Uterus (tissue), 4 donors: ENCODE results near the gene HSPA12A. TPM values are rescaled to one million over a fixed set of nuclear protein-coding genes. Genes with fewer than 3 reads are reported as not detected.

Source experiments
- DNase-seq, 2 donors: peaks; one replicate each; pipeline ENCODE4 v3.0.0-alpha.2; 2019 to 2020
- H3K27ac ChIP-seq, 2 donors: fragments of 200-600 bp; sonication (generic); 1 replicate in 1 of 2; 2 replicates in 1 of 2; pipeline ENCODE4 v1.5.1; 2016 to 2018
- H3K27me3 ChIP-seq, 2 donors: fragments of 200-600 bp; sonication (generic); one replicate each; pipeline ENCODE4 v1.5.1; 2018 to 2019; ENCODE audit warnings: control low read depth in 1 of 2
- H3K36me3 ChIP-seq, 2 donors: fragments of 200-600 bp; sonication (generic); one replicate each; pipeline ENCODE4 v1.5.1; 2019; ENCODE audit warnings: control low read depth in 1 of 2
- H3K4me1 ChIP-seq, 2 donors: fragments of 200-600 bp; sonication (generic); one replicate each; pipeline ENCODE4 v1.5.1; 2018 to 2019; ENCODE audit warnings: control low read depth in 1 of 2
- H3K4me3 ChIP-seq, 2 donors: fragments of 200-600 bp; sonication (generic); 1 replicate in 1 of 2; 2 replicates in 1 of 2; pipeline ENCODE4 v1.5.1; 2018 to 2019; ENCODE audit warnings: mild to moderate bottlenecking in 1 of 2
- H3K9me3 ChIP-seq, 2 donors: fragments of 200-600 bp; sonication (generic); one replicate each; pipeline ENCODE4 v1.5.1; 2019; ENCODE audit warnings: control low read depth in 1 of 2
- CTCF ChIP-seq, 4 experiments: fragments of 200-600 bp in 2 of 4; fragments of 450-650 bp in 2 of 4; sonication (generic) in 2 of 4; IDR thresholded peaks; one replicate each; pipeline ENCODE4 v1.5.1; 2016 to 2019; ENCODE audit warnings: antibody characterized with exemption in 4 of 4, mild to moderate bottlenecking in 2 of 4, moderate library complexity in 1 of 4
- POLR2A ChIP-seq, 2 donors: fragments of 450-650 bp; IDR thresholded peaks; one replicate each; pipeline ENCODE4 v1.6.1; 2016; ENCODE audit warnings: antibody characterized with exemption in 2 of 2, mild to moderate bottlenecking in 1 of 2, moderate library complexity in 1 of 2
- intact Hi-C: fragments of 100-400 bp; cut with DNase I; formaldehyde crosslinking; loops from one replicate; pipeline ENCODE4 v1.15.1; 2023; ENCODE audit warnings: low total_unique reads
- total RNA-seq, 4 donors: library from RNA; depleted of rRNA in 3 of 4; stranded (reverse); fragments of >200 nt in 3 of 4; gene quantifications; one replicate each; pipeline versions ENCODE4 v1.1.0 to v1.2.4, GENCODE V29; 2014 to 2023
- donor health status: DM: yes; HTN: yes; CAD: no.

HSPA12A gene
- total RNA-seq, 4 donors from 2014 or later: 4.9 to 32.0 (median 16.0) TPM

GRCh38 chr10:116706281-116706680, 36.1 kb downstream of the HSPA12A start:
- H3K4me1 ChIP-seq: no peaks in the 10 kb centered on the region
- no peak overlapping the region for H3K27ac ChIP-seq
- H3K27me3 ChIP-seq: no peaks in the 10 kb centered on the region
- no peak overlapping the region for H3K4me3 ChIP-seq
- H3K9me3 ChIP-seq: no peaks in the 10 kb centered on the region
- no peak for DNase-seq
- no peak for TF ChIP-seq POLR2A (IDR thresholded peaks at IDR 0.05)
- TF ChIP-seq CTCF (IDR thresholded peaks at IDR 0.05): no peak
- intact Hi-C loops: no loop called here
- H3K36me3 ChIP-seq: no peaks in the 10 kb centered on the region

- Histone ChIP-seq H3K4me1 (no peaks in the 10 kb centered on the region), H3K36me3 (no peaks in the 10 kb centered on the region), H3K4me3 (no peak overlapping the region), H3K27me3 (no peaks in the 10 kb centered on the region), H3K9me3 (no peaks in the 10 kb centered on the region), H3K27ac (no peak overlapping the region)
- TF ChIP-seq POLR2A (IDR thresholded peaks at IDR 0.05): no peak
- no peak for TF ChIP-seq CTCF (IDR thresholded peaks at IDR 0.05)
- no peak for DNase-seq
- intact Hi-C loops: no loop called here
Observed at GRCh38 chr10:116705498-116705897, 36.9 kb downstream of the HSPA12A start.

- TF ChIP-seq POLR2A (IDR thresholded peaks at IDR 0.05) (no peak), CTCF (IDR thresholded peaks at IDR 0.05) (no peak)
- Histone ChIP-seq H3K27me3 (no peaks in the 10 kb centered on the region), H3K36me3 (no peaks in the 10 kb centered on the region), H3K4me1 (no peaks in the 10 kb centered on the region), H3K9me3 (no peaks in the 10 kb centered on the region), H3K27ac (no peak overlapping the region), H3K4me3 (no peak overlapping the region)
- no peak for DNase-seq
- intact Hi-C loops: no loop called here
Observed at GRCh38 chr10:116704926-116705325, 37.4 kb downstream of the HSPA12A start.

GRCh38 chr10:116702165-116702564, 40.2 kb downstream of the HSPA12A start:
- no peak for DNase-seq
- intact Hi-C loops: no loop called here
- Histone ChIP-seq H3K27ac (no peak overlapping the region), H3K9me3 (no peaks in the 10 kb centered on the region), H3K4me3 (no peak overlapping the region), H3K27me3 (no peaks in the 10 kb centered on the region), H3K36me3 (no peaks in the 10 kb centered on the region), H3K4me1 (no peaks in the 10 kb centered on the region)
- TF ChIP-seq CTCF (IDR thresholded peaks at IDR 0.05) (no peak), POLR2A (IDR thresholded peaks at IDR 0.05) (no peak)

- Histone ChIP-seq H3K36me3 (no peaks in the 10 kb centered on the region), H3K4me1 (no peaks in the 10 kb centered on the region), H3K27me3 (no peaks in the 10 kb centered on the region), H3K4me3 (no peak overlapping the region), H3K9me3 (no peaks in the 10 kb centered on the region), H3K27ac (no peak overlapping the region)
- intact Hi-C loops: no loop called here
- TF ChIP-seq CTCF (IDR thresholded peaks at IDR 0.05) (no peak), POLR2A (IDR thresholded peaks at IDR 0.05) (no peak)
- no peak for DNase-seq
Observed at GRCh38 chr10:116699471-116700150, 42.8 kb downstream of the HSPA12A start.
